Measurements from ENCODE around the gene KRT37.

- TF ChIP-seq CTCF (IDR thresholded peaks at IDR 0.05; ENCODE audit: borderline replicate concordance, extremely low read depth, low read length, poor library complexity, severe bottlenecking) (no peak), EZH2 (IDR thresholded peaks at IDR 0.05; ENCODE audit: borderline replicate concordance, low read depth, low read length, severe bottlenecking) (no peak)
Observed at GRCh38 chr17:41442739-41443138, 18.4 kb upstream of the KRT37 start.
